ENCODE measurements around the gene ING4.

GRCh38 chr12:6693832-6694355, 31.0 kb upstream of the ING4 start:
- no peak for TF ChIP-seq CTCF (IDR thresholded peaks at IDR 0.05)
- TF ChIP-seq POLR2AphosphoS5 (IDR thresholded peaks at IDR 0.05; ENCODE audit: insufficient read depth in 1 of 2, low read depth in 1 of 2) = no peak
